A673 (cell line): ENCODE measurements around the gene NEUROD1. TPM values are rescaled to one million over a fixed set of nuclear protein-coding genes. Genes with fewer than 3 reads are reported as not detected.

Experiments used
- BruUV-seq: library from RNA; stranded (reverse); fragments of 400-500 nt; replicated peaks from 2 replicates; lab custom pipeline; 2021; lab: Mats Ljungman, UMichigan
- CTCF ChIA-PET: fragments of 300-600 bp; sonication (Branson Sonifier 250); formaldehyde crosslinking; loops from one replicate; lab custom pipeline; 2022; ENCODE audit warnings: antibody characterized with exemption; lab: Charles Lee
- POLR2A ChIA-PET: fragments of 300-600 bp; sonication (Branson Sonifier 250); formaldehyde crosslinking; loops from one replicate; lab custom pipeline; 2022; ENCODE audit warnings: antibody characterized with exemption; ENCODE audit not compliant: low non-redundant PET; lab: Charles Lee
- DNase-seq: peaks from one replicate; pipeline ENCODE4 v3.0.0-alpha.2; 2015; ENCODE audit warnings: low spot score
- H3K27ac ChIP-seq: fragments of 200-600 bp; sonication (generic); 2 replicates; pipeline ENCODE4 v1.5.1; 2016; ENCODE audit warnings: mixed run types, low read depth, mild to moderate bottlenecking, mixed read lengths, antibody characterized with exemption, low read length; ENCODE audit not compliant: poor library complexity, severe bottlenecking
- H3K27me3 ChIP-seq: fragments of 200-600 bp; sonication (generic); replicated peaks from 2 replicates; pipeline ENCODE4 v1.6.1; 2017; ENCODE audit warnings: mixed run types, low read depth, mild to moderate bottlenecking, mixed read lengths, antibody characterized with exemption, low read length; ENCODE audit not compliant: insufficient read depth, poor library complexity
- H3K36me3 ChIP-seq: fragments of 200-600 bp; sonication (generic); 2 replicates; pipeline ENCODE4 v1.6.1; 2016; ENCODE audit warnings: mixed run types, mild to moderate bottlenecking, mixed read lengths, antibody characterized with exemption, low read length; ENCODE audit not compliant: insufficient read depth, poor library complexity, severe bottlenecking
- H3K4me1 ChIP-seq: fragments of 200-600 bp; sonication (generic); 2 replicates; pipeline ENCODE4 v1.6.1; 2017; ENCODE audit warnings: mixed run types, mild to moderate bottlenecking, mixed read lengths, antibody characterized with exemption, low read length; ENCODE audit not compliant: insufficient read depth, poor library complexity, severe bottlenecking
- H3K4me3 ChIP-seq: fragments of 200-600 bp; sonication (generic); 2 replicates; pipeline ENCODE4 v1.5.1; 2016; ENCODE audit warnings: low read depth, mixed run types, mild to moderate bottlenecking, mixed read lengths, low read length; ENCODE audit not compliant: poor library complexity, severe bottlenecking
- H3K9me3 ChIP-seq: fragments of 200-600 bp; sonication (generic); 2 replicates; pipeline ENCODE4 v1.6.1; 2016; ENCODE audit warnings: mixed run types, low read depth, mild to moderate bottlenecking, mixed read lengths, antibody characterized with exemption, low read length; ENCODE audit not compliant: poor library complexity, severe bottlenecking
- CTCF ChIP-seq: fragments of 300-800, 200-600 bp; sonication (generic); conservative IDR thresholded peaks from 2 replicates; pipeline ENCODE4 v1.5.1; 2017; ENCODE audit warnings: low read depth, mild to moderate bottlenecking, antibody characterized with exemption, low read length, moderate library complexity, mixed read lengths
- EZH2 ChIP-seq: fragments of 200-600 bp; sonication (generic); IDR thresholded peaks from 2 replicates; pipeline ENCODE4 v1.6.1; 2017; ENCODE audit warnings: borderline replicate concordance, low read depth, mild to moderate bottlenecking, mixed read lengths, antibody characterized with exemption, low read length; ENCODE audit not compliant: poor library complexity, severe bottlenecking
- intact Hi-C: fragments of 100-400 bp; cut with micrococcal nuclease; formaldehyde crosslinking; loops from one replicate; pipeline ENCODE4 v1.10.0; 2022; ENCODE audit not compliant: unreplicated experiment
- total RNA-seq: library from RNA; stranded (reverse); gene quantifications from 2 replicates; pipeline ENCODE4 v1.2.3, GENCODE V29; 2021

NEUROD1 gene
- total RNA-seq, 1 experiment from 2014 or later, result not detected

GRCh38 chr2:181672255-181673008, 7.9 kb downstream of the NEUROD1 start:
- Histone ChIP-seq H3K27me3 (peaks cover 23% of the 10 kb centered on the region), H3K4me1 (no peaks in the 10 kb centered on the region), H3K36me3 (no peaks in the 10 kb centered on the region), H3K9me3 (no peaks in the 10 kb centered on the region), H3K27ac (no peak overlapping the region), H3K4me3 (no peak overlapping the region)
- CTCF ChIA-PET, result no interaction called here
- POLR2A ChIA-PET, result no interaction called here
- no peak for TF ChIP-seq EZH2
- no peak for TF ChIP-seq CTCF
- no TSS peak for BruUV-seq
- intact Hi-C loops, result no loop called here
- no peak for DNase-seq

- TF ChIP-seq EZH2, result no peak
- no peak for TF ChIP-seq CTCF
- intact Hi-C loops, result no loop called here
- no peaks in the 10 kb centered on the region for H3K36me3 ChIP-seq
- H3K27ac ChIP-seq, result no peak overlapping the region
- no peaks in the 10 kb centered on the region for H3K4me1 ChIP-seq
- no peak overlapping the region for H3K4me3 ChIP-seq
- ChIA-PET CTCF (no interaction called here), POLR2A (no interaction called here)
- H3K27me3 ChIP-seq, result peaks cover 10% of the 10 kb centered on the region
- DNase-seq, result no peak
- BruUV-seq, result no TSS peak
- peaks cover 2% of the 10 kb centered on the region for H3K9me3 ChIP-seq
Observed at GRCh38 chr2:181670632-181671031, 9.7 kb downstream of the NEUROD1 start.

DNA sequence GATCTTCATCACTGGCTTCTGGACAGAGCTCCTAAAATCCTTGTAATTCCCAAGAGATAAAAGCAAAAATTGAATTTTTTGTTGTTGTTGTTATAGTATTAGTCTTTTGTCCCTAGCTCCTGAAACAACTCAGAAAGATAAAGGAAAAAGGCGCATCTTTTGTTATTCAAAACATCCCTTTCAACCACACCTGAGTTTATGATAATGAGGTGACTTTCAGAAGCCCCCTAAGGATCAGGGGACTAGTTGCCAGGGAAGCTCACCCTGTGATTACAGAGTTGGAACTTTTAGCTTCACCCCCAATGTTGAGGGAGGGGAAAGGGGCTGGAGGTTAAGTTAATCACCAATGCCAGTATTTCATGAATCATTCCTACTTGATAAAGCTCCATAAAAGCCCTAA, 13.1 kb downstream of the NEUROD1 start:
- TF ChIP-seq EZH2, result no peak
- TF ChIP-seq CTCF, result no peak
- intact Hi-C loops, result no loop called here
- Histone ChIP-seq H3K4me3 (no peak overlapping the region), H3K9me3 (peaks cover 8% of the 10 kb centered on the region), H3K4me1 (no peaks in the 10 kb centered on the region), H3K27me3 (peaks cover 4% of the 10 kb centered on the region), H3K27ac (no peak overlapping the region), H3K36me3 (no peaks in the 10 kb centered on the region)
- CTCF ChIA-PET, result no interaction called here
- POLR2A ChIA-PET, result interaction anchor here (0.6 kb wide), 1 partner anchor 14 kb away, joined by 8 read pairs; no protein-coding TSS in a partner anchor
- BruUV-seq, result no TSS peak
- DNase-seq, result no peak
